HFF-Myc (cell line): ENCODE measurements around the gene UBE2L6.

Source experiments
- DNase-seq: peaks from one replicate; pipeline ENCODE4 v3.0.0-alpha.2; 2011; ENCODE audit warnings: low read depth; ENCODE audit errors: extremely low read depth
- H3K4me3 ChIP-seq: replicated peaks from 2 replicates; pipeline ENCODE4 v1.5.1; 2011; ENCODE audit warnings: low read depth, mild to moderate bottlenecking, control low read depth, low read length
- CTCF ChIP-seq: IDR thresholded peaks from 2 replicates; pipeline ENCODE4 v1.5.1; 2012; ENCODE audit warnings: mild to moderate bottlenecking, low read depth, low read length, control low read depth; ENCODE audit errors: missing control alignments

The UBE2L6 gene

GRCh38 chr11:57512646-57513451 lies 54.6 kb downstream of the UBE2L6 start:
- peak overlapping the region; percentile 71 for H3K4me3 ChIP-seq
- TF ChIP-seq CTCF: no peak
- no peak for DNase-seq

- no peak overlapping the region for H3K4me3 ChIP-seq
- no peak for TF ChIP-seq CTCF
- no peak for DNase-seq
Observed at GRCh38 chr11:57511741-57512430, 55.6 kb downstream of the UBE2L6 start.

- no peak for TF ChIP-seq CTCF
Observed at GRCh38 chr11:57508341-57509170, 58.9 kb downstream of the UBE2L6 start.

GRCh38 chr11:57506522-57506921 lies 61.0 kb downstream of the UBE2L6 start:
- no peak for TF ChIP-seq CTCF
- no peak for DNase-seq
- H3K4me3 ChIP-seq: no peak overlapping the region

More at GRCh38 chr11:57508341-57509170, 58.9 kb downstream of the UBE2L6 start:
- DNase-seq: no peak
- H3K4me3 ChIP-seq: no peak overlapping the region

- no peak for DNase-seq
- no peak for TF ChIP-seq CTCF
- no peak overlapping the region for H3K4me3 ChIP-seq
Observed at GRCh38 chr11:57504511-57504910, 63.0 kb downstream of the UBE2L6 start.

- DNase-seq: no peak
- TF ChIP-seq CTCF: no peak
- no peak overlapping the region for H3K4me3 ChIP-seq
Observed at GRCh38 chr11:57502870-57503269, 64.6 kb downstream of the UBE2L6 start.
